Nephron (organoid): ENCODE data around the gene PRKCH.
A peak's percentile ranks its signal among the peaks of the same experiment; 100 is the strongest.

ENCODE experiments used
- H3K27ac Mint-ChIP-seq, 3 experiments: 2 replicates each; pipeline ENCODE4 v1.8.0; 2020; ENCODE audit warnings: mixed read lengths in 3 of 3, mild to moderate bottlenecking in 2 of 3, moderate library complexity in 1 of 3
- H3K27me3 Mint-ChIP-seq: 2 replicates; pipeline ENCODE4 v1.8.0; 2021; ENCODE audit warnings: low read depth, mild to moderate bottlenecking, moderate library complexity, mixed read lengths
- H3K36me3 Mint-ChIP-seq: 2 replicates; pipeline ENCODE4 v1.8.0; 2020; ENCODE audit warnings: low read depth, mixed read lengths
- H3K4me1 Mint-ChIP-seq: 2 replicates; pipeline ENCODE4 v1.8.0; 2020; ENCODE audit warnings: mixed read lengths
- H3K4me3 Mint-ChIP-seq, 3 experiments: 2 replicates each; pipeline ENCODE4 v1.8.0; 2020; ENCODE audit warnings: mild to moderate bottlenecking in 3 of 3, mixed read lengths in 3 of 3, moderate library complexity in 2 of 3
- H3K9me3 Mint-ChIP-seq: 2 replicates; pipeline ENCODE4 v1.8.0; 2020; ENCODE audit warnings: mixed read lengths
- TF ChIP-seq, protein P1 (sequence below), 3 experiments: fragments of 200-600 bp; sonication (generic); IDR thresholded peaks; one replicate each; pipeline ENCODE4 v1.5.0; 2021; ENCODE audit warnings: antibody characterized with exemption in 3 of 3; ENCODE audit not compliant: unreplicated experiment in 3 of 3

PRKCH gene

DNA sequence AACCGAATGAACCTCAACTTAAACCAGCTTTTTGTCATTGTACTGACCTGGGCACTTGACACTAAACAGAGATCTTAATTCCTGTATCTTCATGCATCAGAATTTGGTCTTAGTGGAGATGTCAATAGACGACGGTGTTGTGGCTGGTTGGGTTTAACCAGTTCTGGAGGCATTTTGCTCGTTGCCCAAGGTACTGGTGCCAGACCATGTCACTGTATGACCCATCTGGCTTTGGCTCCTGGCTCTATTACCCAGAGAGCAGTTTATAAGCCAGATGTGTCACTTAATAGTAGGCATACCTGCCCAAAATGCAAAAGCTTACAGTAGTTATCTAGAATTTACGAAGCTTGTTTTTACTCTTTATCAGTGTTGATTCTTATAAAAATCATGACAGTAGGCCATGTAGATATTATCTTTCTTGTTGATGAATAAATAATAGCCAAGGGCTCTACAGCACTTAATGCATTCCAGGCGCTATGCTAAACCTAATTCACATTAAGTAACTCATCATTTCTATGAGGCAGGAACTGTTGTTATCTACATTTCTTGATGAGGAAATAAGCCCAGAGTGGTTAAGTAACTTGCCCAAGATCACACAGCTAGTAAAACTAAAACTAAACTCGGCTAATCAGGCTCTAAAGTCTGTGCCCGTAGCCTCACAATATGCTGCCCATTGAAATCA lies 194.2 kb downstream of the PRKCH start:
- Mint-ChIP-seq H3K4me3 (no peak overlapping the region), H3K4me1 (peaks cover 31% of the 10 kb centered on the region), H3K27ac (no peak overlapping the region), H3K36me3 (no peaks in the 10 kb centered on the region), H3K9me3 (no peaks in the 10 kb centered on the region), H3K27me3 (no peaks in the 10 kb centered on the region)
- TF ChIP-seq, protein P1, sequence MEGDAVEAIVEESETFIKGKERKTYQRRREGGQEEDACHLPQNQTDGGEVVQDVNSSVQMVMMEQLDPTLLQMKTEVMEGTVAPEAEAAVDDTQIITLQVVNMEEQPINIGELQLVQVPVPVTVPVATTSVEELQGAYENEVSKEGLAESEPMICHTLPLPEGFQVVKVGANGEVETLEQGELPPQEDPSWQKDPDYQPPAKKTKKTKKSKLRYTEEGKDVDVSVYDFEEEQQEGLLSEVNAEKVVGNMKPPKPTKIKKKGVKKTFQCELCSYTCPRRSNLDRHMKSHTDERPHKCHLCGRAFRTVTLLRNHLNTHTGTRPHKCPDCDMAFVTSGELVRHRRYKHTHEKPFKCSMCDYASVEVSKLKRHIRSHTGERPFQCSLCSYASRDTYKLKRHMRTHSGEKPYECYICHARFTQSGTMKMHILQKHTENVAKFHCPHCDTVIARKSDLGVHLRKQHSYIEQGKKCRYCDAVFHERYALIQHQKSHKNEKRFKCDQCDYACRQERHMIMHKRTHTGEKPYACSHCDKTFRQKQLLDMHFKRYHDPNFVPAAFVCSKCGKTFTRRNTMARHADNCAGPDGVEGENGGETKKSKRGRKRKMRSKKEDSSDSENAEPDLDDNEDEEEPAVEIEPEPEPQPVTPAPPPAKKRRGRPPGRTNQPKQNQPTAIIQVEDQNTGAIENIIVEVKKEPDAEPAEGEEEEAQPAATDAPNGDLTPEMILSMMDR (IDR thresholded peaks at IDR 0.05; ENCODE audit: unreplicated experiment in 3 of 3): no peak

DNA sequence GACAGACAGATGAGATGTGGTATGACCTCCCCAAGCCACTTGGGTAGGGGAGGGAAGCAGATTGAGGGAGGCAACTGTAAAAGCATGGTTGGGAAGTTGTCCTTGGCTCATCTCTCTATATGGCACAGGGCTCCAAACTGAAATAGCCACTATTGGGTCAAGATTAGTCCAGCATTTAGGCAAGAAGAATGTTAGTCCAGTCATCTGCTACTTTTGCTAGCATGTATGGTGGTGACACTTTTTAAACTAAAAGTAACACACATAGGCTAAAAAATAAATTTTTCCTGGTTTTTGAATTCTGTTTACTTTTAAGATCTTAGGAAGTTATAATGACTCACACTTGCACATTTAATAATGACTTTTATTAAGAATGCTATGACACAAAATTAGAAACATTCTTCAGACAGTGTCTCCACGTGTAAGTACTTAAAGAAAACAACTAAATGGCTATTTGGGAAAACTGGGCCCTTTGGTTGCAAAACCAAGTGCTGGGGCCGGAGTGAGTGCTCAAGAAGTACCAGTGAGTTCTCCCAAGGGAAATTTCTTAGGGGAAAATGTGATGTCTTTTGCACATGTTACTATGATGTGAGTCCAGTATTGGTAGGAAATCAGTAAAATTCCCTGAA lies 194.9 kb downstream of the PRKCH start:
- Mint-ChIP-seq H3K27ac (no peak overlapping the region), H3K36me3 (no peaks in the 10 kb centered on the region), H3K4me1 (peaks cover 31% of the 10 kb centered on the region), H3K9me3 (no peaks in the 10 kb centered on the region), H3K27me3 (no peaks in the 10 kb centered on the region), H3K4me3 (no peak overlapping the region)
- TF ChIP-seq, protein P1 (IDR thresholded peaks at IDR 0.05; ENCODE audit: unreplicated experiment in 3 of 3): no peak

DNA sequence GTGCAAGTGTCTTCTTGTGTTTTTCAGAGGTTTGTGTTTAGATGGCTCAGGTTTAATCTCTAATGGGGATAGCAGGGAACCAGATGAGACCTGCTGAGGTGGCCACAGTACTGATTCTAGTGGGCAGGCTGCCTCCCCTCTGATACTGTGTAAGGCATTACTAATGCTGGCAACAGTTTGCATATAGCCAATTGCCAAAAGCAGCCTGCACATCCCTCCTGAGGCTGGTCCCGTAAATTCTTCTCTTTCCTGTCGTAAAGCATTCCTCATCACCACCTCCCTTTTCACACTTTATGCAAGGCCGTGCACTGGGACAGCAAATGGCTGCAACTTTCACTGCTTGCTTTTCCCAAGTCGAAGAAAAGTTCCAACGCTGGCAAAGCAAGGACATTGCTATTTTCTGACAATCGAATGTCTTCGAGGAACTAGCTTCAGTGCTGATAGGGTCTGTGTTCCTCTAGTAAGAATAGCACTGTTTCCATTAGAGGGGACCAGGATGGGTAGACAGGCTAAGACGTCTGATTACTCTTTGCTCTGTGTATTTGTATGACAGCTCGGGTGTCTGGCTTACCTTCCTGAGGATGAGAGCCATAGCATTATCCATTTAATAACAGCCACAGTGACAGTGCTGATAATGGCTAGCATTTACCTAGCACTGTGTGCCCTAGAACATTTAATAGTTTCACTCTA lies 195.7 kb downstream of the PRKCH start:
- Mint-ChIP-seq H3K4me1 (peaks cover 24% of the 10 kb centered on the region), H3K27ac (peak overlapping the region in 2 of 3 experiments; percentile 15 to 53), H3K36me3 (no peaks in the 10 kb centered on the region), H3K9me3 (no peaks in the 10 kb centered on the region), H3K27me3 (no peaks in the 10 kb centered on the region), H3K4me3 (no peak overlapping the region)
- TF ChIP-seq, protein P1 (IDR thresholded peaks at IDR 0.05; ENCODE audit: unreplicated experiment in 3 of 3): no peak

DNA sequence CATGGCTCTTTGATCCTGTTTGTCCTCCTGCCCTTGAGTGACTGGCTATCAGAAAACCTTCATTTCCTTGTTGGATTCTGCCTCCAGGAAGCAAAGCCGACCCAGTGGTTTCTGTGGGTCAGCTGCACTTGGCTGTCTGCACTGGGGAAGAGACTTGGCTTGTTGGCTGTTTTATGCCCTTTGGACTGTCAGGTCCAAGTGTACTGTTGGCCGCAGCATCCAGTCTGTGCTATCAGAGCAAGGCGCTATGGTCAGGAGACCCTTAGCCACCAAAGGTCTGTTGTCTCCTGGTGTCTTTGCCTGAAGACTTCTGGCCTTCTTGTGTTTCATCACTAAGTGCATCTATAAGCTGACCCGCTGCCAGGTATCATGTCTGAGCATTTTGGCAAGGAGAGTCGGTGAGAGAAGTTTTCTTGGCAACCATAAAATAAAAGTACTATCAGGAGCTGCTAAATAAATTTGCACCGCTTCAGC lies 196.6 kb downstream of the PRKCH start:
- Mint-ChIP-seq H3K36me3 (no peaks in the 10 kb centered on the region), H3K4me3 (no peak overlapping the region), H3K27ac (peak overlapping the region in 1 of 3 experiments; percentile 15), H3K4me1 (peaks cover 24% of the 10 kb centered on the region), H3K27me3 (no peaks in the 10 kb centered on the region), H3K9me3 (no peaks in the 10 kb centered on the region)
- TF ChIP-seq, protein P1 (IDR thresholded peaks at IDR 0.05; ENCODE audit: unreplicated experiment in 3 of 3): no peak

DNA sequence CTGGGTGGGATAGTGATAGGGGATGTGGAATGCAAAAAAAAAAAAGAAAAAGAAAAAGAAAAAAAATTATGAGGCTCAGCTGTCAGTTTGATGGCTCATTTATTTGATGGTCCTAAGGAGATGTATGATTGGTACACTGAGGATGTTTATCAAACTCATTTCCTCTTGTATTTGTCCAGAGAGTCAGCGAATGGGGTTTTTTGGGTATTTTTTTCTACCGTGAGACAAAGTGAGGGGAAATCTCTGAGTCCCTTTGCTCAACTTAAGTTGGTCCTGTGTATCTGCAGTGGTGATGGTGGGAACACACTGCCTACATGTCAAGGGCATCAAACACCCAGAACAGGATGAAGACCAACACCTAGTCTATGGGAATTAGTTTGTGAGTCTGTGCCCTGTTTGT lies 197.0 kb downstream of the PRKCH start:
- Mint-ChIP-seq H3K4me3 (no peak overlapping the region), H3K9me3 (no peaks in the 10 kb centered on the region), H3K4me1 (peaks cover 20% of the 10 kb centered on the region), H3K27ac (peak overlapping the region in 1 of 3 experiments; percentile 15), H3K27me3 (no peaks in the 10 kb centered on the region), H3K36me3 (no peaks in the 10 kb centered on the region)
- TF ChIP-seq, protein P1 (IDR thresholded peaks at IDR 0.05; ENCODE audit: unreplicated experiment in 3 of 3): no peak
